Measurements from ENCODE around the gene C11orf24.

Gene C11orf24

GRCh38 chr11:68261006-68261405 lies 10.8 kb downstream of the C11orf24 start:
- DNase-seq (ENCODE audit: low read depth in 1 of 2, low spot score in 1 of 2) = no peak
- TF ChIP-seq GABPA (IDR thresholded peaks at IDR 0.05; ENCODE audit: low read depth) (no peak), CTCF (IDR thresholded peaks at IDR 0.05; ENCODE audit: insufficient read depth, low read length) (no peak), SPI1 (IDR thresholded peaks at IDR 0.05; ENCODE audit: borderline replicate concordance, low read depth) (no peak)
- Histone ChIP-seq H3K4me3 (replicated peaks; ENCODE audit: insufficient read depth, low read length) (no peak overlapping the region), H3K27me3 (ENCODE audit: insufficient read depth, poor library complexity, severe bottlenecking) (no peaks in the 10 kb centered on the region), H3K27ac (replicated peaks) (no peak overlapping the region)

- no peak overlapping the region for H3K4me3 ChIP-seq (replicated peaks; ENCODE audit: insufficient read depth, low read length)
- no peak for TF ChIP-seq GABPA (IDR thresholded peaks at IDR 0.05; ENCODE audit: low read depth)
- TF ChIP-seq REST (IDR thresholded peaks at IDR 0.05; ENCODE audit: insufficient replicate concordance, low read depth) = no peak
- TF ChIP-seq POLR2AphosphoS5 (IDR thresholded peaks at IDR 0.05; ENCODE audit: low read depth) = no peak
- TF ChIP-seq SPI1 (IDR thresholded peaks at IDR 0.05; ENCODE audit: borderline replicate concordance, low read depth) = no peak
- TF ChIP-seq CTCF (IDR thresholded peaks at IDR 0.05; ENCODE audit: insufficient read depth, low read length) = no peak
- no peak for DNase-seq (ENCODE audit: low read depth in 1 of 2, low spot score in 1 of 2)
- no peaks in the 10 kb centered on the region for H3K27me3 ChIP-seq (ENCODE audit: insufficient read depth, poor library complexity, severe bottlenecking)
- no peak overlapping the region for H3K27ac ChIP-seq (replicated peaks)
Observed at GRCh38 chr11:68260484-68260883, 11.3 kb downstream of the C11orf24 start.

GRCh38 chr11:68259122-68259959 lies 12.4 kb downstream of the C11orf24 start:
- no peaks in the 10 kb centered on the region for H3K27me3 ChIP-seq (ENCODE audit: insufficient read depth, poor library complexity, severe bottlenecking)
- no peak for DNase-seq (ENCODE audit: low read depth in 1 of 2, low spot score in 1 of 2)
- no peak for TF ChIP-seq SPI1 (IDR thresholded peaks at IDR 0.05; ENCODE audit: borderline replicate concordance, low read depth)
- no peak overlapping the region for H3K4me3 ChIP-seq (replicated peaks; ENCODE audit: insufficient read depth, low read length)
- no peak overlapping the region for H3K27ac ChIP-seq (replicated peaks)

- DNase-seq (ENCODE audit: low read depth in 1 of 2, low spot score in 1 of 2) = no peak
- H3K4me3 ChIP-seq (replicated peaks; ENCODE audit: insufficient read depth, low read length) = no peak overlapping the region
- H3K27ac ChIP-seq (replicated peaks) = no peak overlapping the region
- TF ChIP-seq POLR2AphosphoS5 (IDR thresholded peaks at IDR 0.05; ENCODE audit: low read depth) = no peak
- no peak for TF ChIP-seq REST (IDR thresholded peaks at IDR 0.05; ENCODE audit: insufficient replicate concordance, low read depth)
- TF ChIP-seq GABPA (IDR thresholded peaks at IDR 0.05; ENCODE audit: low read depth) = no peak
- no peak for TF ChIP-seq SPI1 (IDR thresholded peaks at IDR 0.05; ENCODE audit: borderline replicate concordance, low read depth)
- TF ChIP-seq CTCF (IDR thresholded peaks at IDR 0.05; ENCODE audit: insufficient read depth, low read length) = no peak
- no peaks in the 10 kb centered on the region for H3K27me3 ChIP-seq (ENCODE audit: insufficient read depth, poor library complexity, severe bottlenecking)
Observed at GRCh38 chr11:68258363-68258765, 13.4 kb downstream of the C11orf24 start.

All from HL-60 (cell line).